GM23338 (cell line): ENCODE data around the gene RAB5IF. TPM values are rescaled to one million over a fixed set of nuclear protein-coding genes. Genes with fewer than 3 reads are reported as not detected.

Source experiments
- ATAC-seq: fragments of 200-7000 bp; cut with Tn5 transposase; 3 replicates; pipeline ENCODE4 v1.9.1; 2020
- DNase-seq: peaks from one replicate; pipeline ENCODE4 v3.0.0-alpha.2; 2015; ENCODE audit warnings: low spot score
- H2AFZ ChIP-seq: fragments of 200-600 bp; sonication (generic); 2 replicates; pipeline ENCODE4 v1.8.0; 2016; ENCODE audit warnings: antibody characterized with exemption, mild to moderate bottlenecking, moderate library complexity
- H3F3A ChIP-seq: fragments of 200-600 bp; sonication (generic); replicated peaks from 2 replicates; pipeline ENCODE4 v1.8.0; 2017; ENCODE audit warnings: antibody characterized with exemption, mixed run types, low read depth
- H3K27ac ChIP-seq: fragments of 200-600 bp; sonication (generic); 2 replicates; pipeline ENCODE4 v1.6.1; 2016; ENCODE audit warnings: low read depth
- H3K27me3 ChIP-seq: fragments of 200-600 bp; sonication (generic); 2 replicates; pipeline ENCODE4 v1.8.0; 2016; ENCODE audit warnings: mild to moderate bottlenecking, mixed run types, moderate library complexity; ENCODE audit not compliant: insufficient read depth
- H3K36me3 ChIP-seq: fragments of 200-600 bp; sonication (generic); 2 replicates; pipeline ENCODE4 v1.8.0; 2016; ENCODE audit warnings: mild to moderate bottlenecking; ENCODE audit not compliant: insufficient read depth
- H3K4me1 ChIP-seq: fragments of 200-600 bp; sonication (generic); 2 replicates; pipeline ENCODE4 v1.8.0; 2016; ENCODE audit warnings: mild to moderate bottlenecking, moderate library complexity; ENCODE audit not compliant: insufficient read depth
- H3K4me2 ChIP-seq: fragments of 200-600 bp; sonication (generic); 2 replicates; pipeline ENCODE4 v1.7.1; 2017; ENCODE audit warnings: mixed run types
- H3K4me3 ChIP-seq: fragments of 200-600 bp; sonication (generic); 2 replicates; pipeline ENCODE4 v1.6.1; 2016; ENCODE audit warnings: mixed run types
- H3K79me2 ChIP-seq: fragments of 200-600 bp; sonication (generic); replicated peaks from 2 replicates; pipeline ENCODE4 v1.8.0; 2017; ENCODE audit warnings: mild to moderate bottlenecking; ENCODE audit not compliant: insufficient read depth
- H3K9me2 ChIP-seq: fragments of 200-600 bp; sonication (generic); 2 replicates; pipeline ENCODE4 v1.8.0; 2017; ENCODE audit not compliant: insufficient read depth
- H4K20me1 ChIP-seq: fragments of 200-600 bp; sonication (generic); replicated peaks from 2 replicates; pipeline ENCODE4 v1.8.0; 2017; ENCODE audit warnings: mild to moderate bottlenecking; ENCODE audit not compliant: insufficient read depth
- H3K27ac Mint-ChIP-seq: 2 replicates; pipeline ENCODE4 v1.8.0; 2020; ENCODE audit warnings: inconsistent platforms, mild to moderate bottlenecking, moderate library complexity, mixed read lengths
- H3K27me3 Mint-ChIP-seq: 3 replicates; pipeline ENCODE4 v1.8.0; 2022; ENCODE audit warnings: low read depth, mild to moderate bottlenecking, moderate library complexity, mixed read lengths, inconsistent platforms; ENCODE audit not compliant: insufficient read depth, poor library complexity
- H3K36me3 Mint-ChIP-seq: 3 replicates; pipeline ENCODE4 v1.8.0; 2021; ENCODE audit warnings: low read depth, mild to moderate bottlenecking, inconsistent platforms, moderate library complexity, mixed read lengths
- H3K4me1 Mint-ChIP-seq: 3 replicates; pipeline ENCODE4 v1.8.0; 2020; ENCODE audit warnings: mild to moderate bottlenecking, inconsistent platforms, mixed read lengths
- H3K4me3 Mint-ChIP-seq: 3 replicates; pipeline ENCODE4 v1.8.0; 2021; ENCODE audit warnings: moderate library complexity, mild to moderate bottlenecking, inconsistent platforms, mixed read lengths
- H3K9me3 Mint-ChIP-seq: 3 replicates; pipeline ENCODE4 v1.8.0; 2020; ENCODE audit warnings: moderate library complexity, mild to moderate bottlenecking, inconsistent platforms, mixed read lengths
- CREB1 ChIP-seq: fragments of 250-450 bp; sonication (Bioruptor Pico); IDR thresholded peaks from 2 replicates; pipeline ENCODE4 v1.5.0; 2020; ENCODE audit warnings: low read depth, mild to moderate bottlenecking, moderate library complexity
- CTCF ChIP-seq, 2 experiments: fragments of 200-600 bp in 1 of 2; sonication (generic) in 1 of 2; conservative IDR thresholded peaks; 2 replicates each; pipeline versions ENCODE4 v1.5.1 to v1.6.1; 2016 to 2017; ENCODE audit warnings: antibody characterized with exemption in 2 of 2, low read depth in 2 of 2, mild to moderate bottlenecking in 2 of 2, moderate library complexity in 1 of 2
- ETS1 ChIP-seq: IDR thresholded peaks from 2 replicates; pipeline ENCODE4 v1.6.1; 2016; ENCODE audit warnings: antibody characterized with exemption
- EZH2 ChIP-seq: fragments of 200-600 bp; sonication (generic); IDR thresholded peaks from one replicate; pipeline ENCODE4 v1.8.0; 2017; ENCODE audit warnings: antibody characterized with exemption, mild to moderate bottlenecking, low read depth; ENCODE audit not compliant: unreplicated experiment
- JUNB ChIP-seq: IDR thresholded peaks from one replicate; pipeline ENCODE4 v1.6.1; 2016; ENCODE audit warnings: antibody characterized with exemption; ENCODE audit not compliant: unreplicated experiment
- NANOG ChIP-seq: IDR thresholded peaks from 2 replicates; pipeline ENCODE4 v1.6.1; 2016; ENCODE audit warnings: antibody characterized with exemption, borderline replicate concordance
- POLR2AphosphoS5 ChIP-seq: IDR thresholded peaks from 2 replicates; pipeline ENCODE4 v1.6.1; 2016; ENCODE audit warnings: antibody characterized with exemption, low read depth
- REST ChIP-seq: IDR thresholded peaks from one replicate; pipeline ENCODE4 v1.6.1; 2018; ENCODE audit warnings: antibody characterized with exemption; ENCODE audit not compliant: unreplicated experiment
- ZNF331 ChIP-seq: fragments of 250-450 bp; sonication (Bioruptor Pico); IDR thresholded peaks from 2 replicates; pipeline ENCODE4 v1.5.0; 2020; ENCODE audit warnings: low read depth, mild to moderate bottlenecking, moderate library complexity
- polyA plus RNA-seq: library from polyadenylated mRNA; unstranded; fragments of >200 nt; fragmentation: Nextera tagmentation; extraction: Ambion mirVana; gene quantifications from 2 replicates; pipeline ENCODE4 v1.2.1, GENCODE V29; 2016
- total RNA-seq: library from RNA; depleted of rRNA; stranded (reverse); fragments of >200 nt; shearing (Covaris generic); gene quantifications from 2 replicates; pipeline ENCODE4 v1.2.3, GENCODE V29; 2014

The RAB5IF gene
- total and polyA plus RNA-seq, 2 experiments from 2014 or later = 123 to 138 TPM

GRCh38 chr20:36632147-36632486, 26.5 kb downstream of the RAB5IF start (continued):
- TF ChIP-seq REST (no peak), POLR2AphosphoS5 (no peak)

GRCh38 chr20:36632487-36633284, 27.1 kb downstream of the RAB5IF start:
- ATAC-seq (peak; percentile 95), DNase-seq (peak; percentile 80)
- Histone ChIP-seq H3K36me3 (no peaks in the 10 kb centered on the region), H3K27me3 (no peaks in the 10 kb centered on the region), H3K9me2 (no peaks in the 10 kb centered on the region), H3K4me2 (no peak overlapping the region), H2AFZ (peak overlapping the region; percentile 72; the same call in 1 of the 2 replicates), H3K4me3 (no peak overlapping the region), H3F3A (no peaks in the 10 kb centered on the region), H3K79me2 (no peaks in the 10 kb centered on the region), H3K4me1 (no peaks in the 10 kb centered on the region), H3K27ac (no peak overlapping the region), H4K20me1 (no peaks in the 10 kb centered on the region)
- peaks cover 8% of the 10 kb centered on the region for H3K27me3 Mint-ChIP-seq
- no peak overlapping the region for H3K27ac Mint-ChIP-seq
- no peak overlapping the region for H3K4me3 Mint-ChIP-seq
- peak; percentile 38 to 68 for TF ChIP-seq CTCF (conservative IDR thresholded peaks at IDR 0.05; ENCODE audit: low read depth in 2 of 2)
- no peak for TF ChIP-seq EZH2
- no peaks in the 10 kb centered on the region for H3K9me3 Mint-ChIP-seq
- H3K4me1 Mint-ChIP-seq = peaks cover 3% of the 10 kb centered on the region; the same call in 2 of the 3 replicates
- H3K36me3 Mint-ChIP-seq = no peaks in the 10 kb centered on the region; the same call in 2 of the 3 replicates

- H3K9me2 ChIP-seq = no peaks in the 10 kb centered on the region
- H3K4me1 ChIP-seq = no peaks in the 10 kb centered on the region
- Mint-ChIP-seq H3K4me1 (peaks cover 3% of the 10 kb centered on the region; the same call in 2 of the 3 replicates), H3K9me3 (no peaks in the 10 kb centered on the region), H3K27ac (no peak overlapping the region), H3K36me3 (no peaks in the 10 kb centered on the region; the same call in 2 of the 3 replicates), H3K27me3 (peaks cover 8% of the 10 kb centered on the region), H3K4me3 (no peak overlapping the region)
- no peak overlapping the region for H3K27ac ChIP-seq
- H3F3A ChIP-seq = no peaks in the 10 kb centered on the region
- no peak overlapping the region for H3K4me3 ChIP-seq
- H2AFZ ChIP-seq = 0 out of 2 replicates have a peak overlapping the region, but pooled peaks have one; percentile 5
- H4K20me1 ChIP-seq = no peaks in the 10 kb centered on the region
- no peak overlapping the region for H3K4me2 ChIP-seq
- H3K36me3 ChIP-seq = no peaks in the 10 kb centered on the region
- H3K79me2 ChIP-seq = no peaks in the 10 kb centered on the region
- ATAC-seq = no peak
- no peaks in the 10 kb centered on the region for H3K27me3 ChIP-seq
- DNase-seq = no peak
- TF ChIP-seq NANOG (no peak), EZH2 (no peak), ETS1 (no peak), POLR2AphosphoS5 (no peak), CREB1 (CRISPR knock-in tag) (no peak), ZNF331 (no peak), JUNB (no peak), REST (no peak)
These were observed 27.8 kb downstream of the RAB5IF start for GRCh38 chr20:36633285-36633772.
